Body of pancreas (tissue), 4 donors: Measurements from ENCODE around the gene HSD17B8. TPM values are rescaled to one million over a fixed set of nuclear protein-coding genes. Genes with fewer than 3 reads are reported as not detected.
A peak's percentile ranks its signal among the peaks of the same experiment; 100 is the strongest.

Experiments used
- ATAC-seq: fragments of 150-250 bp; one replicate; pipeline ENCODE4 v1.9.1; 2016
- DNase-seq, 4 donors: peaks; one replicate each; pipeline ENCODE4 v3.0.0-alpha.2; 2019
- H3K27ac ChIP-seq, 4 donors: fragments of 200-600 bp; sonication (generic); 1 replicate in 3 of 4; 2 replicates in 1 of 4; pipeline versions ENCODE4 v1.5.1 to v1.6.1; 2016 to 2019; ENCODE audit warnings: mild to moderate bottlenecking in 1 of 4, mixed read lengths in 1 of 4, moderate library complexity in 1 of 4
- H3K27me3 ChIP-seq, 2 donors: fragments of 200-600 bp; sonication (generic); one replicate each; pipeline ENCODE4 v1.6.0; 2016; ENCODE audit warnings: mild to moderate bottlenecking in 1 of 2
- H3K36me3 ChIP-seq, 2 donors: fragments of 200-600 bp; sonication (generic); replicated peaks in 1 of 2; 2 replicates each; pipeline ENCODE4 v1.5.1; 2016; ENCODE audit warnings: low read depth in 2 of 2; ENCODE audit not compliant: insufficient read depth in 1 of 2
- H3K4me1 ChIP-seq: fragments of 200-600 bp; sonication (generic); one replicate; pipeline ENCODE4 v1.6.0; 2016
- H3K4me3 ChIP-seq, 2 donors: fragments of 200-600 bp; sonication (generic); 1 replicate in 1 of 2; 2 replicates in 1 of 2; pipeline ENCODE4 v1.5.1; 2016 to 2019
- H3K9me3 ChIP-seq, 3 donors: fragments of 200-600 bp; sonication (generic); 1 replicate in 2 of 3; 2 replicates in 1 of 3; pipeline ENCODE4 v1.5.1; 2016
- POLR2A ChIP-seq, 3 donors: fragments of 450-650 bp; IDR thresholded peaks; one replicate each; pipeline ENCODE4 v1.6.1; 2016; ENCODE audit warnings: antibody characterized with exemption in 3 of 3, mild to moderate bottlenecking in 2 of 3
- WGBS, 2 donors: methylation state at CpG; one replicate each; pipeline ENCODE4 v1.1.5; 2017; 5-methylcytosine and 5-hydroxymethylcytosine counted together
- intact Hi-C: fragments of 100-400 bp; cut with DNase I; formaldehyde crosslinking; loops from one replicate; pipeline ENCODE4 v1.15.1; 2023
- total RNA-seq, 2 donors: library from RNA; depleted of rRNA; stranded (reverse); fragments of >200 nt; gene quantifications; one replicate each; pipeline ENCODE4 v1.1.0, GENCODE V29; 2016
- TF ChIP-seq, protein P1 (sequence below), 7 experiments: fragments of 450-650 bp in 4 of 7; fragments of 200-600 bp in 3 of 7; sonication (generic) in 3 of 7; IDR thresholded peaks; one replicate each; pipeline ENCODE4 v1.5.1; 2016 to 2019; ENCODE audit warnings: antibody characterized with exemption in 7 of 7

The HSD17B8 gene
- total RNA-seq = 10 to 100 TPM; 19.1 to 29.1 TPM

GRCh38 chr6:33204415-33205190 lies at the start of gene HSD17B8:
Gene HSD17B8, plus strand, starts transcription at chr6:33204655. Its CDS starts 14 bp downstream, at chr6:33204669.
- peak within 1 kb of the TSS; percentile 68 for H3K4me3 ChIP-seq
- peak within 1 kb of the TSS; percentile 81 to 93 (median 88) for H3K27ac ChIP-seq
- no peaks in the 10 kb centered on the region for H3K27me3 ChIP-seq
- TF ChIP-seq POLR2A (IDR thresholded peaks at IDR 0.05) = peak; percentile 72 to 85 (median 85)
- TF ChIP-seq, protein P1, sequence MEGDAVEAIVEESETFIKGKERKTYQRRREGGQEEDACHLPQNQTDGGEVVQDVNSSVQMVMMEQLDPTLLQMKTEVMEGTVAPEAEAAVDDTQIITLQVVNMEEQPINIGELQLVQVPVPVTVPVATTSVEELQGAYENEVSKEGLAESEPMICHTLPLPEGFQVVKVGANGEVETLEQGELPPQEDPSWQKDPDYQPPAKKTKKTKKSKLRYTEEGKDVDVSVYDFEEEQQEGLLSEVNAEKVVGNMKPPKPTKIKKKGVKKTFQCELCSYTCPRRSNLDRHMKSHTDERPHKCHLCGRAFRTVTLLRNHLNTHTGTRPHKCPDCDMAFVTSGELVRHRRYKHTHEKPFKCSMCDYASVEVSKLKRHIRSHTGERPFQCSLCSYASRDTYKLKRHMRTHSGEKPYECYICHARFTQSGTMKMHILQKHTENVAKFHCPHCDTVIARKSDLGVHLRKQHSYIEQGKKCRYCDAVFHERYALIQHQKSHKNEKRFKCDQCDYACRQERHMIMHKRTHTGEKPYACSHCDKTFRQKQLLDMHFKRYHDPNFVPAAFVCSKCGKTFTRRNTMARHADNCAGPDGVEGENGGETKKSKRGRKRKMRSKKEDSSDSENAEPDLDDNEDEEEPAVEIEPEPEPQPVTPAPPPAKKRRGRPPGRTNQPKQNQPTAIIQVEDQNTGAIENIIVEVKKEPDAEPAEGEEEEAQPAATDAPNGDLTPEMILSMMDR (IDR thresholded peaks at IDR 0.05) = no peak
- intact Hi-C loops = no loop called here
- ATAC-seq (peak; percentile 69), DNase-seq (peak; percentile 96 to 97 (median 96))
- H3K9me3 ChIP-seq = no peaks in the 10 kb centered on the region
- 1% methylated on average over 19 to 47 of the region's 48 CpGs for WGBS, 2 donors
- peaks cover 72% of the 10 kb centered on the region for H3K4me1 ChIP-seq
- peaks cover 0 to 6% of the 10 kb centered on the region in 2 donors for H3K36me3 ChIP-seq

GRCh38 chr6:33156561-33156960 lies 47.9 kb upstream of the HSD17B8 start:
- Histone ChIP-seq H3K4me3 (no peak overlapping the region), H3K27me3 (no peaks in the 10 kb centered on the region), H3K36me3 (no peaks in the 10 kb centered on the region), H3K9me3 (peaks cover 0 to 9% (median 2%) of the 10 kb centered on the region in 3 donors), H3K27ac (no peak overlapping the region), H3K4me1 (peaks cover 5% of the 10 kb centered on the region)
- intact Hi-C loops = no loop called here
- ATAC-seq (no peak), DNase-seq (no peak)
- TF ChIP-seq POLR2A (IDR thresholded peaks at IDR 0.05) = no peak
- TF ChIP-seq, protein P1 (IDR thresholded peaks at IDR 0.05) = no peak
- 69 to 81% methylated on average over 6 of the region's 6 CpGs for WGBS, 2 donors

DNA sequence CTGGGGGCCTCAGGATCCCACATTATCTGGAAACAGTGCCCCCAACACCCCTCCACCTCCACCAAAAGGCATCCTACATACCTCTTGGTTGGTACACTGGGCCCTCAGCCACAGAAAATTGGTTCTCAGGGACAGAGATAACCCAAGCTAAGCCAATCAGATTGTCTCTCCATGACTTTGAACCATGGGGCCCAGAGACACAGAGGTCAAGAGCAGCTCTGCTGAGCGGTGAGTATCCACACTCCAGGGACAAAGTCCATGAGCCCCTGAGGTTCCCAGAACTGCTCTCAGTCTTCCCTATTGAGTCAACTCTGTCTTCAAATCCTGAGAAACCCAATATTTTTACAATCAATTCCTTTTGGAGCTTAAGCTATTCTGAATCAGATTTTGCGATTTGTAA lies 47.5 kb upstream of the HSD17B8 start:
- no peak overlapping the region for H3K27ac ChIP-seq
- ATAC-seq (no peak), DNase-seq (no peak)
- TF ChIP-seq, protein P1 (IDR thresholded peaks at IDR 0.05) = no peak
- TF ChIP-seq POLR2A (IDR thresholded peaks at IDR 0.05) = no peak
- peaks cover 0 to 5% (median 2%) of the 10 kb centered on the region in 3 donors for H3K9me3 ChIP-seq
- H3K36me3 ChIP-seq = no peaks in the 10 kb centered on the region
- no peaks in the 10 kb centered on the region for H3K27me3 ChIP-seq
- peaks cover 9% of the 10 kb centered on the region for H3K4me1 ChIP-seq
- H3K4me3 ChIP-seq = no peak overlapping the region
- 60 to 77% methylated on average over 2 of the region's 2 CpGs for WGBS, 2 donors
- intact Hi-C loops = no loop called here

- H3K4me3 ChIP-seq = no peak overlapping the region
- TF ChIP-seq, protein P1 (IDR thresholded peaks at IDR 0.05) = no peak
- TF ChIP-seq POLR2A (IDR thresholded peaks at IDR 0.05) = no peak
Observed at GRCh38 chr6:33160096-33160495, 44.4 kb upstream of the HSD17B8 start.

More at GRCh38 chr6:33160096-33160495, 44.4 kb upstream of the HSD17B8 start:
- ATAC-seq (no peak), DNase-seq (no peak)
- peaks cover 13% of the 10 kb centered on the region for H3K4me1 ChIP-seq
- H3K36me3 ChIP-seq = no peaks in the 10 kb centered on the region
- no peaks in the 10 kb centered on the region for H3K9me3 ChIP-seq
- intact Hi-C loops = loop anchor here (5.0 kb wide), 1 partner anchor 87 kb away; no protein-coding TSS in a partner anchor
- no peak overlapping the region for H3K27ac ChIP-seq
- 81 to 86% methylated on average over 11 of the region's 11 CpGs for WGBS, 2 donors
- no peaks in the 10 kb centered on the region for H3K27me3 ChIP-seq
